Measurements from ENCODE around the gene COMMD9.

GRCh38 chr11:36254713-36255112 is 34.5 kb downstream of the COMMD9 start:
- TF ChIP-seq CTCF (IDR thresholded peaks at IDR 0.05) (no peak), POLR2AphosphoS5 (IDR thresholded peaks at IDR 0.05; ENCODE audit: insufficient read depth in 1 of 2, low read depth in 1 of 2) (no peak)
